Neural cell (in vitro differentiated cells): ENCODE data around the gene SCNN1G. TPM values are rescaled to one million over a fixed set of nuclear protein-coding genes. Genes with fewer than 3 reads are reported as not detected.

ENCODE experiments used
- H2AFZ ChIP-seq: fragments of 200-600, 300-800 bp; sonication (generic), shearing (Covaris generic); 2 replicates; pipeline ENCODE4 v1.6.0; 2014; ENCODE audit warnings: low read depth, mild to moderate bottlenecking, antibody characterized with exemption, low read length, moderate library complexity
- H3F3A ChIP-seq: fragments of 200-600 bp; shearing (Covaris generic); 2 replicates; pipeline ENCODE4 v1.6.1; 2016; ENCODE audit warnings: mild to moderate bottlenecking, moderate library complexity, mixed read lengths, antibody characterized with exemption, low read length; ENCODE audit not compliant: insufficient read depth, poor library complexity, severe bottlenecking
- H3K27ac ChIP-seq: fragments of 200-600, 300-800 bp; sonication (generic), shearing (Covaris generic); 2 replicates; pipeline ENCODE4 v1.5.1; 2014; ENCODE audit warnings: mild to moderate bottlenecking, low read length, moderate library complexity
- H3K27me3 ChIP-seq: fragments of 300-800, 200-600 bp; sonication (generic), shearing (Covaris generic); 2 replicates; pipeline ENCODE4 v1.6.0; 2014; ENCODE audit warnings: mild to moderate bottlenecking, low read depth, low read length, moderate library complexity; ENCODE audit not compliant: insufficient read depth
- H3K36me3 ChIP-seq: fragments of 300-800, 200-600 bp; sonication (generic), shearing (Covaris generic); 2 replicates; pipeline ENCODE4 v1.5.1; 2014; ENCODE audit warnings: mild to moderate bottlenecking, antibody characterized with exemption, low read length, moderate library complexity; ENCODE audit not compliant: insufficient read depth
- H3K4me2 ChIP-seq: fragments of 300-800, 200-600 bp; sonication (generic), shearing (Covaris generic); 2 replicates; pipeline ENCODE4 v1.6.0; 2014; ENCODE audit warnings: mild to moderate bottlenecking, low read length
- H3K4me3 ChIP-seq: fragments of 300-800, 200-600 bp; sonication (generic), shearing (Covaris generic); 2 replicates; pipeline ENCODE4 v1.5.1; 2014; ENCODE audit warnings: mild to moderate bottlenecking, low read length, moderate library complexity
- H3K79me2 ChIP-seq: fragments of 200-600 bp; shearing (Covaris generic); replicated peaks from 2 replicates; pipeline ENCODE4 v1.6.0; 2014; ENCODE audit warnings: mild to moderate bottlenecking, low read length, moderate library complexity; ENCODE audit not compliant: insufficient read depth
- H3K9ac ChIP-seq: fragments of 300-800, 200-600 bp; sonication (generic), shearing (Covaris generic); 2 replicates; pipeline ENCODE4 v1.6.1; 2016; ENCODE audit warnings: mild to moderate bottlenecking, low read length, mixed read lengths
- H3K9me2 ChIP-seq: fragments of 200-600 bp; shearing (Covaris generic); 2 replicates; pipeline ENCODE4 v1.6.1; 2016; ENCODE audit warnings: mild to moderate bottlenecking, low read length, mixed read lengths; ENCODE audit not compliant: insufficient read depth
- H3K9me3 ChIP-seq: fragments of 200-600, 300-800 bp; sonication (generic), shearing (Covaris generic); 2 replicates; pipeline ENCODE4 v1.6.1; 2016; ENCODE audit warnings: mild to moderate bottlenecking, mixed run types, low read length, moderate library complexity, mixed read lengths
- H4K20me1 ChIP-seq: fragments of 200-600 bp; shearing (Covaris generic); 2 replicates; pipeline ENCODE4 v1.6.1; 2016; ENCODE audit warnings: mild to moderate bottlenecking, mixed run types; ENCODE audit not compliant: insufficient read depth
- CTCF ChIP-seq: fragments of 450-650 bp; IDR thresholded peaks from 2 replicates; pipeline ENCODE4 v1.5.1; 2014; ENCODE audit warnings: antibody characterized with exemption, mild to moderate bottlenecking, moderate library complexity; ENCODE audit not compliant: poor library complexity, severe bottlenecking
- EP300 ChIP-seq: fragments of 450-650 bp; conservative IDR thresholded peaks from 2 replicates; pipeline ENCODE4 v1.6.1; 2014; ENCODE audit warnings: antibody characterized with exemption, mild to moderate bottlenecking, moderate library complexity; ENCODE audit not compliant: poor library complexity, severe bottlenecking
- EZH2 ChIP-seq: fragments of 200-600, 300-800 bp; shearing (Covaris generic), sonication (generic); IDR thresholded peaks from 2 replicates; pipeline ENCODE4 v1.6.1; 2014; ENCODE audit warnings: antibody characterized with exemption, low read length, borderline replicate concordance, mild to moderate bottlenecking; ENCODE audit not compliant: insufficient read depth, poor library complexity, severe bottlenecking
- MXI1 ChIP-seq: fragments of 450-650 bp; conservative IDR thresholded peaks from 2 replicates; pipeline ENCODE4 v1.6.1; 2014; ENCODE audit warnings: antibody characterized with exemption, mild to moderate bottlenecking; ENCODE audit not compliant: poor library complexity, severe bottlenecking
- POLR2AphosphoS5 ChIP-seq: IDR thresholded peaks from 2 replicates; pipeline ENCODE4 v1.6.1; 2012
- RAD21 ChIP-seq: fragments of 450-650 bp; conservative IDR thresholded peaks from 2 replicates; pipeline ENCODE4 v1.6.1; 2014; ENCODE audit warnings: antibody characterized with exemption, mild to moderate bottlenecking, moderate library complexity
- REST ChIP-seq: IDR thresholded peaks from 2 replicates; pipeline ENCODE4 v1.6.1; 2012; ENCODE audit warnings: borderline replicate concordance
- SMC3 ChIP-seq: fragments of 450-650 bp; conservative IDR thresholded peaks from 2 replicates; pipeline ENCODE4 v1.6.1; 2014; ENCODE audit warnings: antibody characterized with exemption, mild to moderate bottlenecking, moderate library complexity; ENCODE audit not compliant: poor library complexity
- TAF1 ChIP-seq: IDR thresholded peaks from 2 replicates; pipeline ENCODE4 v1.6.1; 2012; ENCODE audit warnings: low read depth
- polyA plus RNA-seq: library from polyadenylated mRNA; depleted of rRNA; stranded (reverse); fragments of >200 nt; gene quantifications from 2 replicates; pipeline ENCODE4 v1.2.3, GENCODE V29; 2014

The SCNN1G gene
- polyA plus RNA-seq, 1 donor from 2014 or later = not detected

GRCh38 chr16:23254338-23254737 is 71.8 kb downstream of the SCNN1G start:
- TF ChIP-seq RAD21 (no peak), EZH2 (no peak), REST (no peak), POLR2AphosphoS5 (no peak), SMC3 (no peak), CTCF (no peak), EP300 (no peak), TAF1 (no peak), MXI1 (no peak)
- no peak overlapping the region for H2AFZ ChIP-seq

GRCh38 chr16:23255000-23255399 is 72.5 kb downstream of the SCNN1G start:
- Histone ChIP-seq H3F3A (no peaks in the 10 kb centered on the region), H3K9me2 (no peaks in the 10 kb centered on the region), H3K9me3 (no peaks in the 10 kb centered on the region), H3K27ac (no peak overlapping the region), H3K36me3 (no peaks in the 10 kb centered on the region), H3K9ac (no peak overlapping the region), H3K79me2 (no peaks in the 10 kb centered on the region), H3K4me3 (no peak overlapping the region), H3K27me3 (no peaks in the 10 kb centered on the region), H3K4me2 (no peak overlapping the region), H4K20me1 (no peaks in the 10 kb centered on the region), H2AFZ (no peak overlapping the region)
- no peak for TF ChIP-seq EZH2
- TF ChIP-seq REST = no peak
- TF ChIP-seq MXI1 = no peak
- TF ChIP-seq EP300 = no peak
- no peak for TF ChIP-seq CTCF
- no peak for TF ChIP-seq SMC3
- TF ChIP-seq POLR2AphosphoS5 = no peak
- TF ChIP-seq RAD21 = no peak
- no peak for TF ChIP-seq TAF1

More at GRCh38 chr16:23254338-23254737, 71.8 kb downstream of the SCNN1G start:
- no peaks in the 10 kb centered on the region for H3K27me3 ChIP-seq
- no peaks in the 10 kb centered on the region for H3F3A ChIP-seq
- H3K79me2 ChIP-seq = no peaks in the 10 kb centered on the region
- H3K4me2 ChIP-seq = no peak overlapping the region
- no peak overlapping the region for H3K4me3 ChIP-seq
- H4K20me1 ChIP-seq = no peaks in the 10 kb centered on the region
- no peaks in the 10 kb centered on the region for H3K9me2 ChIP-seq
- no peak overlapping the region for H3K27ac ChIP-seq
- no peak overlapping the region for H3K9ac ChIP-seq
- no peaks in the 10 kb centered on the region for H3K9me3 ChIP-seq
- no peaks in the 10 kb centered on the region for H3K36me3 ChIP-seq
